ENCODE results near the gene WIPF1.
A peak's percentile ranks its signal among the peaks of the same experiment; 100 is the strongest.

The WIPF1 gene

DNA sequence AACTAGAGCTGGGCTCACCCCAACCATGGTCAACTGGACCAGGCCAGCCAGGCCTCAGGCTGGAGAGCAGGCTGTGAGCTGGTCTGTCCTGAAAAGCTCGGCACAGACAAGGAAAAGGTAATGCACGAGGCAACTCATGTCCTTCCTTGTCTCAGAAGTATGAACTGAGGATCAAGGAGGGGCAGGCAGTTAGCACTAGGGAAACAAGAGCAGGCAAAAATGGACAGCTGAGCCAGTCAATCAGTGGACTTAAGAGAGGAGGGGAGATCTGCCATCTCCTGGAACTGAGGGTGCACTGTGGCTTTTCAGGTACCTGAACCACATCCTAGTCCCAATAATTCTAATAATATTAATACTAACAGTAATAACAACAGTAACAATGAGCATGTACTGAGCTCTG, 20.6 kb upstream of the WIPF1 start:
- no peak for DNase-seq (ENCODE audit: low read depth)

DNA sequence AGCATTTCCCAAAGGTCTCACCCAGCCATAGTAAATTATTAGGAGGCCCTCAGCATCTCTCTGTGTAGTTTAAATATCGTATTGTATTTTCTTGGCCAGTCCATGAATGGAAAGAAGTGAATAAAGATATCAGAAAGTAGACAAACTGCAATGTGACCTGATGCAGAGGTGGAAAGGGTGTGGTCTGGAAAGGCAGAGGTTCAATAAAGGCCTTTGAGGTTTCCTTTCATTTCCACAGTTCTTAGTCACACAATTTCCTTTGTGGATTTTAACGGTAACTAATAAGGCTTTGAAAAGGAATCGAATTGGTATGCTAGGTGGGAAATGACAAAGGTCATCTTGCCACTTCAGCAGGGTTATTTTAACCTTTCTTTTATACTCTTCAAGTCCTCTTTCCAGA, 20.1 kb upstream of the WIPF1 start:
- no peak for DNase-seq (ENCODE audit: low read depth)

GRCh38 chr2:174617120-174617519, 19.5 kb upstream of the WIPF1 start:
- peak; percentile 82 for DNase-seq (ENCODE audit: low read depth)

GRCh38 chr2:174615871-174616436, 18.4 kb upstream of the WIPF1 start:
- DNase-seq (ENCODE audit: low read depth): peak; percentile 88

- DNase-seq (ENCODE audit: low read depth): peak; percentile 45
Observed at GRCh38 chr2:174614261-174614660, 16.7 kb upstream of the WIPF1 start.

DNA sequence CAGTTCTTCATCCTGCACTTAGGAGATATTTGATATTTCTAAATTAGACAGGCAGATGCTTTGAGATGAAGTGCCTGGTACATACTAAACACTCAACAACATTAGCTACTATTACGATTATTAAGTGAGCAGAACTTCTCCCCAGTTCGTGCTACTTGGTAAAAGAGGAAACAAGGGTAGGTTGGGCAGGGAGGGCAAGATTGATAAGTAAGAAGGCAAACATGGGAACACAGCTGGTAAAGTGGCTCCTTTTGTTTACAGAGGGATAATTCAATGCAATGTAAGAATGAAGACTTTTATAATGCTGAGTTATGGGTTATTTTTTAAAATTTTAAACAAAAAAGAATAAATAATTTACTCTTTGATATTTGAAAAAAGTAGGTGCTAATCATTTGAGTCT, 15.9 kb upstream of the WIPF1 start:
- no peak for DNase-seq (ENCODE audit: low read depth)

DNA sequence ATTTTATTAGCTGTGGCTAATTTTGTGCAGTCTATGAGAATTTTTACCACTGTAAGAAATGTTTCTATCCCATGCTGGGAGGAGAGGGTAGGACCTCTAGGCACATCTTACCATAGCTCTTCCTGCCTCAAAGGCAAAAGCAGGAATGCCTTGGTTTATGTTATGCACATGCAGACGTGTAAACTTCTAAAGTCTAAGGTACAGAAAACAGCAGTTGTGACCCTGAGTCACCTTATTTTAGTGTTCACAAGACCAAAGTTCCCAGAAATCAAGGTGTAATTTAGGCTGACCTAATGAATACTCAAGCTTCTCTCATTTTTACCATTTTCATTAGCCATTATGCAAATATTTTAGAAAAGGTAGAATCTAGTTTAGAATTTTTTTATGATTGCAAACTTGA, 15.4 kb upstream of the WIPF1 start:
- DNase-seq (ENCODE audit: low read depth): no peak

- DNase-seq (ENCODE audit: low read depth): no peak
Observed at GRCh38 chr2:174611854-174612253, 14.2 kb upstream of the WIPF1 start.

DNA sequence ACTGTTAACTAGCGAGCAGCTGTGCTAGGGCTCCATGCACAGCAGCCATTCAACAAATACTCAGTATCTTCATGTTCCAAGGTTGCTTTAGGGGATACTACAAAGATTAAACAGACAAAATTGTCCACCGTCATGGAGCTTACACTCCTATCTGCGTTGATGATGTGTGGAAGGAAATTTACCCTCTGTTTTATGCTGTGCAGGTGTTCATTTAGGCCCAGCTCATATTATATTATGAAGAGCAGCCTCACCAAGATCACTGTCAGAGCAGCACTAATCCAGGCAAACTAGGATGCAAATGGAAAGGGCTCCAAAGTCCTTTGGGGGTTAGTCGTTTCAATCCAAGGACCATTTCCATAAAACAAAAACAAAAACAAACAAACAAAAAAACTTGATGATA, 13.4 kb upstream of the WIPF1 start:
- no peak for DNase-seq (ENCODE audit: low read depth)

DNA sequence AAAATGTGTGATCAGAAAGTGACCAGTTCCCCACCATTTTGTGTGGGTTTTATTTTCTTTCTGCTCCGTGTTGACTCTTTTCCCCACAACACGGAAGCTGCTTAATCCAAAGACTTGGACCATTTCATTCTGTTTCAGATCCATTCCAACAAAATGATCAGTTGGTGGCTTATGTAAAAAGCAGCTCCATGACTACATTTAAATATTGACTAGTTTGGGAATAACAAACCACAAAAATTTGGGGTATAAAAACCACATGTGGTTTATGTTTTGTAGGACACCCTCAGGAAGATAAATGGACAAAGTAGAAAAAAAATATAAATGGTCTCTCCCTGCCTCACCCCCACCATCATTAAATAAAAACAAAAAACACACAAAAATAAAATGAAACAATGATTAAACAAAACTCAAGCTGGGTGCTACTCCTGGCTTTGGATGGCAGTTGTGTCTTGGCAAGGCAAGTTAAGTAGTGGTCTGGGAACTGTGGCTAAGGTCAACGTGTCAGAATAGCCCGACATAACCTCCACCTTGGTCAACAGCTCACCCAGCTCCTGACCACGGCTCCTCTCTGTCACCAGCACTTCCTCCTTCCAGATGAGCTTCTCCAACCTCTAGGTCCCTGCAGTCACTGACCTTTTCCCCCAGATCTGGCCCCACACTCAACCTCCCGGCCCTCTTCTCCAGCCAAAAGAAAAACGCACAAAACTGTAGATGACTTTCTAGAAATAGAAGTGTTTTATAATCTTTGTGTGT, 12.8 kb upstream of the WIPF1 start:
- DNase-seq (ENCODE audit: low read depth): peak; percentile 67

- no peak for DNase-seq (ENCODE audit: low read depth)
Observed at GRCh38 chr2:174609261-174609660, 11.7 kb upstream of the WIPF1 start.

DNA sequence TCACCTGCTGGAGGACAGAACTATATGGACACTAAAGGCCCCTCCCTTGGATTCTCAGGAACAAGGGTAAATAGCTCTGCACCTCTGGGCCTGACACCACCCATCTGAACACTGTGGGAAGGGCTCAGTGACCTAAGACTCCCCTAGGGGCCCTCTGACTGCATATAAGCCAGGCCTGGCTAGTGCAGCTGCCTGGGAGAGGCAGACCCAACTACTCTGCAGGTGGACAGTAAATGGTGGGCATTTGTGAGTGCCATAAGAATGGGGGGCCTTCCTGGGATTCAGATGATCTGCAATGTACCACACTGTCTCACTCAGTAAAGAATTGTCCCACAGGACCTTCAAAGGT, 11.2 kb upstream of the WIPF1 start:
- DNase-seq (ENCODE audit: low read depth): no peak

GRCh38 chr2:174607989-174608865, 10.6 kb upstream of the WIPF1 start:
- no peak for DNase-seq (ENCODE audit: low read depth)

DNA sequence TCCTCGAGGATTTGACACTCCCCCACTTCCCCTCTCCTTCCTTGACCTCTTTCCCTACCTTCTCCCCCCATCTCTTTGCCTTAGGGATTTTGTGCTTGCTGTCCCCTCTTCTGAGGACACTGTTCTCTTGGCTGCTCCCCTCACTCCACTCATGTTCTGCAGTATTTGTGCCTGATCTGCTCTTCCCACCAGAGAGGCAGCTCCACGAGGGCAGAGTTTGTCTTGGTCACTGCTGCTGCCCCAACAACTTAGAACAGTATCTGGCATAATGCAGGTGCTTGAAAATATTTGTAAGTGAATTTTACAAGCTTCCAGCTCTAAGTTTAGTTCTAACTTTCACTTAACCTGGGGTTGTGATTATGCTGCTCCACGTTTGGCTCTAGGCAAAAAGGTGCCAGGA, 10.0 kb upstream of the WIPF1 start:
- DNase-seq (ENCODE audit: low read depth): no peak

- peak; percentile 82 for DNase-seq (ENCODE audit: low read depth)
Observed at GRCh38 chr2:174606336-174606735, 8.7 kb upstream of the WIPF1 start.

DNA sequence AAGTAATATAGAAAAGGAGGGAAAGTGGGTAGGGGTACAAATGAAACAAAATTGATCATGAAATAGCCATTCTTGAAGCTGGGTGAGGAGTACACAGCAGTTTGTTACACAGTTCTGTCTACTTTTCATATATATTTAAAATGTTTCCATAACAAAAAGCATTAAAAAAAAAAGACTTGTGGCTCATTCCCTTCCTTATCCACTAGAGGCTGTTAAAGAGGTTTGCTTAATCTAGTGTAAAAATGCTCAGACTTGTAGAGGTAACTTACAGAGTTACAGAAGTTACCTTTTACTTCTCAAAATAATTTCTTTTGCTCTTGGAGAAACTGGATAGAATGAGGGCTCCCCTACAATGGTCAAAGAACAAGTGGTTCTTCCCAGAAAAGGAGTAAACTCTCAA, 8.1 kb upstream of the WIPF1 start:
- no peak for DNase-seq (ENCODE audit: low read depth)

DNA sequence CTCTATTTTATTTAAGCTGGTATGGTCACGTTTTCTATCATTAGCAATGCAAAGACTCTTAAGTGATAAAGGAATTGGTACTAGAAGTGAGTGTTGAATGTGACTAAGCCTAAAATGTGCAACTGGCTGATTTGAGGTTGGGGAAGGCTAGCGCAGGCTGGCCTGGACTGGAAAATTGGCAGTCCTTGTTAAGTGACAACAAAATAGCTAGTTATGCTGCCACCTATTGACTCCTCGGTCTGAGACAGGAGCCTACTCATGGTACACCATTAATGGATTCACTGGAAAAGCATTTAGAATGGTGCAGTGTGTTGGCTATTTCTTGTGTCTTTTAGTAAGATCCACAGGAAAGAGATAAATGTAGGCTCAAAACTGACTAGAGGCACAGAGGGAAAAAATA, 5.7 kb upstream of the WIPF1 start:
- peak; percentile 85 for DNase-seq (ENCODE audit: low read depth)

- peak; percentile 34 for DNase-seq (ENCODE audit: low read depth)
Observed at GRCh38 chr2:174602745-174603144, 5.1 kb upstream of the WIPF1 start.

DNA sequence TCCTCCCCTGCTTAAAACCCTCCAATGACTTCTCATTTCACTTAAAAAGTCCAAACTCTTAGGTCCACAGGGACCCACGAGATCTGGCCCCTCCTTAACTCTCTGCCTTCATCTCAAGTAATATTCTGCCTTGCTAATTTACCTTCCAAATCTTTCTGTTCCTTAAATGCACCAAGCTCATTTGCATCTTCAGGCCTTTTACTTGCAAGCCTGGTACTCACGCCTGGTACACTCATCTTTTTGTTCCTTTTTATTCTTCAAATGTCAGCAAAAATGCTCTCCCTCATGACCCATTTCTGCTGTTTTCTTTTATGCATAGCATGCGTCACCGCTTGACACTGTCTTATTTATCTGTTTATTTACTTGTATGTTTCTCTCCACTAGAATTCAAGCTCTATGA, 2.7 kb upstream of the WIPF1 start:
- no peak for DNase-seq (ENCODE audit: low read depth)

- DNase-seq (ENCODE audit: low read depth): no peak
Observed at GRCh38 chr2:174599310-174599921, 1.8 kb upstream of the WIPF1 start.

- no peak for DNase-seq (ENCODE audit: low read depth)
Observed at GRCh38 chr2:174597009-174597344, 627 bp downstream of the WIPF1 start.

GRCh38 chr2:174595891-174596397, 1.7 kb downstream of the WIPF1 start:
- DNase-seq (ENCODE audit: low read depth): no peak
